H1 (cell line): ENCODE results near the gene MYCBP2. TPM values are rescaled to one million over a fixed set of nuclear protein-coding genes. Genes with fewer than 3 reads are reported as not detected.

Experiments
- CTCF ChIA-PET: fragments of 300-600 bp; sonication (Branson Sonifier 250); formaldehyde crosslinking; loops from one replicate; lab custom pipeline; 2021; ENCODE audit not compliant: partially characterized antibody; lab: Charles Lee
- POLR2A ChIA-PET: fragments of 300-600 bp; sonication (Branson Sonifier 250); formaldehyde crosslinking; loops from one replicate; lab custom pipeline; 2021; ENCODE audit warnings: inconsistent platforms; ENCODE audit not compliant: partially characterized antibody; lab: Charles Lee
- DNase-seq, 2 experiments: peaks; one replicate each; pipeline versions ENCODE4 v3.0.0 to v3.0.0-alpha.2; 2010 to 2022; ENCODE audit warnings: low spot score in 2 of 2, low read depth in 1 of 2, mixed read lengths in 1 of 2
- FAIRE-seq: peaks from 2 replicates; lab custom pipeline; 2011; peaks lifted over from hg19 to GRCh38; lab: Jason Lieb, UNC
- H2AFZ ChIP-seq: 2 replicates; pipeline ENCODE4 v1.8.1; 2012; ENCODE audit warnings: low read length, inconsistent platforms
- H2AK5ac ChIP-seq: 2 replicates; pipeline ENCODE4 v1.6.1; 2013; ENCODE audit warnings: low read depth, low read length
- H2BK120ac ChIP-seq: replicated peaks from 2 replicates; pipeline ENCODE3; 2013; ENCODE audit warnings: low read depth, low read length, inconsistent platforms
- H2BK12ac ChIP-seq: 2 replicates; pipeline ENCODE4 v1.6.1; 2013; ENCODE audit warnings: low read depth, low read length
- H2BK15ac ChIP-seq: 2 replicates; pipeline ENCODE4 v1.6.1; 2013; ENCODE audit warnings: low read length
- H2BK20ac ChIP-seq: 2 replicates; pipeline ENCODE4 v1.6.1; 2013; ENCODE audit warnings: low read length
- H2BK5ac ChIP-seq: 2 replicates; pipeline ENCODE4 v1.6.1; 2013; ENCODE audit warnings: low read depth, low read length
- H3K14ac ChIP-seq: 2 replicates; pipeline ENCODE4 v1.6.1; 2013; ENCODE audit warnings: inconsistent platforms; ENCODE audit not compliant: insufficient read length
- H3K18ac ChIP-seq: 2 replicates; pipeline ENCODE4 v1.6.1; 2013; ENCODE audit warnings: low read length; ENCODE audit errors: extremely low read depth
- H3K23ac ChIP-seq: 2 replicates; pipeline ENCODE4 v1.6.1; 2013; ENCODE audit warnings: inconsistent platforms; ENCODE audit not compliant: insufficient read length
- H3K23me2 ChIP-seq: 2 replicates; pipeline ENCODE4 v1.6.1; 2013; ENCODE audit warnings: low read depth, low read length
- H3K27ac ChIP-seq: 2 replicates; pipeline ENCODE4 v1.6.1; 2011; ENCODE audit warnings: low read depth, low read length, inconsistent platforms
- H3K27me3 ChIP-seq, 4 experiments: replicated peaks in 1 of 4; 1 replicate in 1 of 4; 2 replicates in 3 of 4; pipeline versions ENCODE4 v1.6.1 to v1.8.1; 2011 to 2013; ENCODE audit warnings: low read length in 3 of 4, mild to moderate bottlenecking in 3 of 4, inconsistent platforms in 2 of 4, mixed read lengths in 2 of 4, moderate library complexity in 1 of 4; ENCODE audit not compliant: control insufficient read depth in 3 of 4, insufficient read depth in 3 of 4; ENCODE audit errors: extremely low read depth in 1 of 4
- H3K36me3 ChIP-seq, 4 experiments: 2 replicates each; pipeline versions ENCODE4 v1.6.1 to v1.8.1; 2011 to 2013; ENCODE audit warnings: mild to moderate bottlenecking in 4 of 4, low read length in 3 of 4, moderate library complexity in 2 of 4, control low read depth in 1 of 4, inconsistent platforms in 1 of 4; ENCODE audit not compliant: insufficient read depth in 4 of 4, control insufficient read depth in 2 of 4
- H3K4ac ChIP-seq: replicated peaks from 2 replicates; pipeline ENCODE3; 2013; ENCODE audit warnings: low read length, low read depth, mixed read lengths, inconsistent platforms; ENCODE audit not compliant: insufficient read length
- H3K4me1 ChIP-seq, 4 experiments: replicated peaks in 1 of 4; 1 replicate in 1 of 4; 2 replicates in 3 of 4; pipeline versions ENCODE4 v1.6.1 to v1.8.1; 2011 to 2013; ENCODE audit warnings: low read length in 3 of 4, inconsistent platforms in 2 of 4, mixed read lengths in 1 of 4; ENCODE audit not compliant: insufficient read depth in 4 of 4, control insufficient read depth in 3 of 4
- H3K4me2 ChIP-seq, 2 experiments: 2 replicates each; pipeline versions ENCODE4 v1.6.1 to v1.8.1; 2011 to 2013; ENCODE audit warnings: low read depth in 2 of 2, low read length in 2 of 2, control low read depth in 1 of 2, inconsistent platforms in 1 of 2, mild to moderate bottlenecking in 1 of 2; ENCODE audit not compliant: insufficient read depth in 1 of 2
- H3K4me3 ChIP-seq, 4 experiments: fragments of 200-600, 300-600 bp in 1 of 4; sonication (generic), shearing (Covaris generic), sonication (Bioruptor Twin) in 1 of 4; 2 replicates each; pipeline versions ENCODE4 v1.5.1 to v1.8.1; 2011 to 2016; ENCODE audit warnings: low read length in 4 of 4, low read depth in 3 of 4, control low read depth in 2 of 4, inconsistent platforms in 2 of 4, mild to moderate bottlenecking in 2 of 4, mixed read lengths in 1 of 4, moderate library complexity in 1 of 4; ENCODE audit not compliant: insufficient read depth in 2 of 4; ENCODE audit errors: extremely low read depth in 1 of 4
- H3K56ac ChIP-seq: replicated peaks from 2 replicates; pipeline ENCODE3; 2013; ENCODE audit warnings: low read depth, mild to moderate bottlenecking, mixed read lengths, low read length, inconsistent platforms; ENCODE audit not compliant: insufficient read length
- H3K79me1 ChIP-seq: 2 replicates; pipeline ENCODE4 v1.6.1; 2013; ENCODE audit warnings: low read depth, low read length, control low read depth
- H3K79me2 ChIP-seq, 2 experiments: 2 replicates each; pipeline versions ENCODE4 v1.6.1 to v1.8.1; 2012 to 2013; ENCODE audit warnings: low read length in 2 of 2, mild to moderate bottlenecking in 2 of 2, inconsistent platforms in 1 of 2; ENCODE audit not compliant: insufficient read depth in 2 of 2, control insufficient read depth in 1 of 2
- H3K9ac ChIP-seq, 4 experiments: replicated peaks in 1 of 4; 1 replicate in 1 of 4; 2 replicates in 3 of 4; pipeline versions ENCODE4 v1.6.1 to v1.8.1; 2011 to 2013; ENCODE audit warnings: low read depth in 3 of 4, low read length in 3 of 4, control low read depth in 2 of 4, mild to moderate bottlenecking in 2 of 4, moderate library complexity in 2 of 4, inconsistent platforms in 1 of 4; ENCODE audit errors: extremely low read depth in 1 of 4
- H3K9me3 ChIP-seq, 2 experiments: 2 replicates each; pipeline versions ENCODE4 v1.6.1 to v1.8.1; 2012 to 2013; ENCODE audit warnings: mild to moderate bottlenecking in 2 of 2, moderate library complexity in 2 of 2, control low read depth in 1 of 2, inconsistent platforms in 1 of 2, low read depth in 1 of 2, low read length in 1 of 2, mixed read lengths in 1 of 2; ENCODE audit not compliant: insufficient read depth in 2 of 2
- H4K20me1 ChIP-seq, 2 experiments: replicated peaks in 1 of 2; 2 replicates each; pipeline versions ENCODE3 to v1.8.1; 2011 to 2013; ENCODE audit warnings: inconsistent platforms in 2 of 2, low read length in 2 of 2, mild to moderate bottlenecking in 1 of 2; ENCODE audit not compliant: insufficient read depth in 2 of 2, control insufficient read depth in 1 of 2
- H4K5ac ChIP-seq: 2 replicates; pipeline ENCODE4 v1.6.1; 2013; ENCODE audit warnings: low read length, low read depth, mixed read lengths, inconsistent platforms; ENCODE audit not compliant: insufficient read length
- H4K8ac ChIP-seq: 2 replicates; pipeline ENCODE4 v1.8.0; 2013; ENCODE audit warnings: mild to moderate bottlenecking, moderate library complexity, low read length, inconsistent platforms; ENCODE audit not compliant: insufficient read depth; ENCODE audit errors: extremely low read depth
- H4K91ac ChIP-seq: replicated peaks from 2 replicates; pipeline ENCODE3; 2013; ENCODE audit warnings: low read length, mixed read lengths, inconsistent platforms; ENCODE audit not compliant: insufficient read length
- BACH1 ChIP-seq: IDR thresholded peaks from 2 replicates; pipeline ENCODE4 v1.6.1; 2012; ENCODE audit warnings: low read length, improper control_type of control experiment
- BCL11A ChIP-seq, 2 experiments: IDR thresholded peaks; one replicate each; pipeline ENCODE4 v1.6.1; 2011; ENCODE audit warnings: low read depth in 2 of 2, low read length in 2 of 2, mild to moderate bottlenecking in 2 of 2
- CEBPB ChIP-seq: IDR thresholded peaks from 2 replicates; pipeline ENCODE4 v1.6.1; 2012; ENCODE audit warnings: low read depth, low read length
- GABPA ChIP-seq: IDR thresholded peaks from 2 replicates; pipeline ENCODE4 v1.6.1; 2011; ENCODE audit warnings: mild to moderate bottlenecking, low read length, moderate library complexity, borderline replicate concordance; ENCODE audit not compliant: insufficient read depth
- HDAC6 ChIP-seq: IDR thresholded peaks from one replicate; pipeline ENCODE4 v1.7.1; 2012; ENCODE audit warnings: low read depth, mild to moderate bottlenecking, inconsistent platforms, low read length, moderate library complexity
- KDM4A ChIP-seq: IDR thresholded peaks from one replicate; pipeline ENCODE4 v1.7.1; 2012; ENCODE audit warnings: low read depth, mild to moderate bottlenecking, moderate library complexity, low read length, inconsistent platforms; ENCODE audit not compliant: severe bottlenecking
- NRF1 ChIP-seq: IDR thresholded peaks from 2 replicates; pipeline ENCODE4 v1.6.1; 2011; ENCODE audit warnings: mild to moderate bottlenecking, low read depth, low read length, improper control_type of control experiment
- POLR2A ChIP-seq, 2 experiments: IDR thresholded peaks; 1 replicate in 1 of 2; 2 replicates in 1 of 2; pipeline ENCODE4 v1.6.1; 2011; ENCODE audit warnings: low read depth in 2 of 2, low read length in 2 of 2, mild to moderate bottlenecking in 2 of 2; ENCODE audit errors: control extremely low read depth in 1 of 2
- POU5F1 ChIP-seq: IDR thresholded peaks from 2 replicates; pipeline ENCODE4 v1.6.1; 2011; ENCODE audit warnings: low read depth, mild to moderate bottlenecking, low read length, moderate library complexity
- WGBS, 2 experiments: shearing (Covaris generic) in 1 of 2; methylation state at CpG; one replicate each; pipeline versions ENCODE4 v1.1.6 to v1.1.7; 2013 to 2015; ENCODE audit warnings: low lambda C conversion rate in 2 of 2, mixed read lengths in 2 of 2, inconsistent platforms in 1 of 2, low coverage in 1 of 2, missing lambda C conversion rate in 1 of 2; ENCODE audit not compliant: insufficient replicate concordance in 2 of 2, insufficient coverage in 1 of 2, insufficient read length in 1 of 2; ENCODE audit errors: extremely low coverage in 1 of 2, missing lambda C conversion rate in 1 of 2; 5-methylcytosine and 5-hydroxymethylcytosine counted together
- polyA plus RNA-seq, 7 experiments: library from polyadenylated mRNA; depleted of rRNA in 3 of 7; stranded (reverse) in 5 of 7; unstranded in 2 of 7; fragments of >200 nt in 5 of 7; fragments of 200-250 nt in 2 of 7; gene quantifications; 1 replicate in 5 of 7; 2 replicates in 1 of 7; 4 replicates in 1 of 7; pipeline versions ENCODE4 v1.2.1 to v1.2.3, GENCODE V29; 2011 to 2013; ENCODE audit warnings: missing spikeins in 2 of 7, mixed read lengths in 2 of 7
- total RNA-seq: library from RNA; stranded (reverse); fragmentation: NEBNext Ultra II Directional; extraction: Animal tissue kit (Norgen Biotek cat#: 25700); gene quantifications from 2 replicates; pipeline ENCODE4 v1.2.1, GENCODE V29; 2021
- TF ChIP-seq, protein P1 (sequence below): IDR thresholded peaks from 2 replicates; pipeline ENCODE4 v1.6.1; 2011; ENCODE audit warnings: low read length, improper control_type of control experiment

The MYCBP2 gene
- total and polyA plus RNA-seq, 2 of the 8 experiments (the other 6 are each of a cell fraction or from before 2014, with no cell fraction given), result 19.0 to 52.1 TPM

DNA sequence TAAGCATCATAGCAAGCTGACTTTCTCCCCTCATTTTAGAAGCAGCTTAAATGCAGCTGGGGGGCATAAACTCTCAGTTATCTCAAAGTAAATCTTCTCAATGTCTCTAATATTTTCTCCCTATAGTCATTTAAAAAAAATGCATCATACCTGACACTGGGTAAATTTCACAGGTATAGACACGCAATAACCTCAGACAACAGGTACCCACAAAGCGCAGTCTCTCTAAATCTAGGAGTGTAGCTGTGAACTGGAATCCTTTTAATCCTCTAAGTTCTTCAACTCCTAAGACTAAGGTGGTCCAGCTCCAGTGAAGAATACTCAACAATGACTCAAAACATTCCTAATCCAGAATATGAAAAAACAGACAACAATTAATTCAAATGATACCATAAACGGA is 141.2 kb downstream of the MYCBP2 start:
- ChIA-PET CTCF (interaction anchor here (0.6 kb wide), 1 partner anchor 114 kb away, joined by 3 read pairs; no protein-coding TSS in a partner anchor), POLR2A (no interaction called here)
- H3K4me3 ChIP-seq, result no peak overlapping the region
- H4K91ac ChIP-seq, result no peak overlapping the region
- no peaks in the 10 kb centered on the region for H3K79me1 ChIP-seq
- no peak overlapping the region for H3K4ac ChIP-seq
- no peak overlapping the region for H2BK20ac ChIP-seq
- no peaks in the 10 kb centered on the region for H3K4me1 ChIP-seq
- H3K27me3 ChIP-seq, result no peaks in the 10 kb centered on the region
- H3K9ac ChIP-seq, result no peak overlapping the region
- no peak overlapping the region for H2BK5ac ChIP-seq
- H2AFZ ChIP-seq, result no peak overlapping the region
- no peaks in the 10 kb centered on the region for H3K9me3 ChIP-seq
- no peak overlapping the region for H3K27ac ChIP-seq
- whole genome bisulfite sequencing, 2 experiments, result 77% methylated on average over 3 of the region's 3 CpGs; no CpG with 5 or more reads in 1 of the 2 experiments
- H4K5ac ChIP-seq, result no peak overlapping the region
- no peak overlapping the region for H3K23ac ChIP-seq
- H3K79me2 ChIP-seq, result no peaks in the 10 kb centered on the region
- H3K14ac ChIP-seq, result no peak overlapping the region
- no peak overlapping the region for H2BK120ac ChIP-seq
- no peak overlapping the region for H3K56ac ChIP-seq
- peaks cover 0 to 4% of the 10 kb centered on the region in 2 experiments for H4K20me1 ChIP-seq
- H3K36me3 ChIP-seq, result peaks cover 0 to 13% (median 6%) of the 10 kb centered on the region in 4 experiments; a peak in 4 of 8 replicates
- H3K18ac ChIP-seq, result no peak overlapping the region
- no peaks in the 10 kb centered on the region for H3K23me2 ChIP-seq
- no peak overlapping the region for H4K8ac ChIP-seq
- DNase-seq, result no peak
- H3K4me2 ChIP-seq, result no peak overlapping the region
- no peak overlapping the region for H2BK12ac ChIP-seq
- H2AK5ac ChIP-seq, result no peak overlapping the region
- no peak for TF ChIP-seq NRF1
- TF ChIP-seq HDAC6, result no peak
- no peak for TF ChIP-seq KDM4A
- TF ChIP-seq CEBPB, result no peak
- no peak for TF ChIP-seq GABPA
- TF ChIP-seq, protein P1, sequence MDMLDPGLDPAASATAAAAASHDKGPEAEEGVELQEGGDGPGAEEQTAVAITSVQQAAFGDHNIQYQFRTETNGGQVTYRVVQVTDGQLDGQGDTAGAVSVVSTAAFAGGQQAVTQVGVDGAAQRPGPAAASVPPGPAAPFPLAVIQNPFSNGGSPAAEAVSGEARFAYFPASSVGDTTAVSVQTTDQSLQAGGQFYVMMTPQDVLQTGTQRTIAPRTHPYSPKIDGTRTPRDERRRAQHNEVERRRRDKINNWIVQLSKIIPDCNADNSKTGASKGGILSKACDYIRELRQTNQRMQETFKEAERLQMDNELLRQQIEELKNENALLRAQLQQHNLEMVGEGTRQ, result no peak
- TF ChIP-seq POLR2A (IDR thresholded peaks at IDR 0.05; ENCODE audit: control extremely low read depth in 1 of 2, low read depth in 2 of 2, low read length in 2 of 2), result no peak
- no peak for TF ChIP-seq BACH1
- TF ChIP-seq POU5F1, result no peak
- TF ChIP-seq BCL11A (IDR thresholded peaks at IDR 0.05; ENCODE audit: low read depth in 2 of 2, low read length in 2 of 2), result no peak
- TF ChIP-seq, all 59 proteins: peak for 0
- no peak overlapping the region for H2BK15ac ChIP-seq
- no peak for FAIRE-seq
